ENCODE data around the gene PLXNA4.

PLXNA4 gene

DNA sequence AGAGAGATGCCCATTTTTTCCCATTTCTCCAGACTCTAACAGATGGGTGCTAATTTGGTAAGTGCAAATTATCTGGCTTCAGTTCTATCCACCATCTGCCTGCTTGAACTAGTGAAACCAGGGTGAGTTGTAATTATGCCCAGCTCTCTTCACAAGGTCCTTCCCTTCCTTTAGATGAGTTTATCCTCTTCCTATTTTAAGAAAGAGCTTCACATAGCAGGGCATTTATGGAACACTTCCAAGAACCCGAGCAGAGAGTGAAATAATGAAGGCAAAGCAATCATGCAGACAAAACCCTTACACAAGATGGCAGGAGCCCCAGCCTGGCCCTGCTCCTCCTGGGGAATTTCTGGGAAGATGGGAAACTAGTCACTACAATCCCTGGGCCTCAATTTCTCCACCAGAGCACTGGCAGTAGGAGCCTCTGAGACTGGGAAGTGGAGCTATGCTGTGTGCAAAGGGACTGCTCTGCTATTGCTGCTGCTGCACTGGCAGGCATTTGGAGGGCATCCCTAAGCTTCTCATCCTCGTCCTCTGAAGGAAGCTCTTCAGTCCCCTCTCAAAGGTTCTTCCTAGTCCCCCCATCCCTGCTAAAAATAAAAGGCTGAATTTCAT is 33.7 kb upstream of the PLXNA4 start:
- Histone ChIP-seq H3K27me3 (ENCODE audit: insufficient read depth, poor library complexity, severe bottlenecking) (no peaks in the 10 kb centered on the region), H3K4me3 (replicated peaks; ENCODE audit: insufficient read depth, low read length) (no peak overlapping the region), H3K27ac (replicated peaks) (no peak overlapping the region)
- TF ChIP-seq REST (IDR thresholded peaks at IDR 0.05; ENCODE audit: insufficient replicate concordance, low read depth) (no peak), GABPA (IDR thresholded peaks at IDR 0.05; ENCODE audit: low read depth) (no peak), POLR2AphosphoS5 (IDR thresholded peaks at IDR 0.05; ENCODE audit: low read depth) (no peak), SPI1 (IDR thresholded peaks at IDR 0.05; ENCODE audit: borderline replicate concordance, low read depth) (no peak)
- TF ChIP-seq, protein P1, sequence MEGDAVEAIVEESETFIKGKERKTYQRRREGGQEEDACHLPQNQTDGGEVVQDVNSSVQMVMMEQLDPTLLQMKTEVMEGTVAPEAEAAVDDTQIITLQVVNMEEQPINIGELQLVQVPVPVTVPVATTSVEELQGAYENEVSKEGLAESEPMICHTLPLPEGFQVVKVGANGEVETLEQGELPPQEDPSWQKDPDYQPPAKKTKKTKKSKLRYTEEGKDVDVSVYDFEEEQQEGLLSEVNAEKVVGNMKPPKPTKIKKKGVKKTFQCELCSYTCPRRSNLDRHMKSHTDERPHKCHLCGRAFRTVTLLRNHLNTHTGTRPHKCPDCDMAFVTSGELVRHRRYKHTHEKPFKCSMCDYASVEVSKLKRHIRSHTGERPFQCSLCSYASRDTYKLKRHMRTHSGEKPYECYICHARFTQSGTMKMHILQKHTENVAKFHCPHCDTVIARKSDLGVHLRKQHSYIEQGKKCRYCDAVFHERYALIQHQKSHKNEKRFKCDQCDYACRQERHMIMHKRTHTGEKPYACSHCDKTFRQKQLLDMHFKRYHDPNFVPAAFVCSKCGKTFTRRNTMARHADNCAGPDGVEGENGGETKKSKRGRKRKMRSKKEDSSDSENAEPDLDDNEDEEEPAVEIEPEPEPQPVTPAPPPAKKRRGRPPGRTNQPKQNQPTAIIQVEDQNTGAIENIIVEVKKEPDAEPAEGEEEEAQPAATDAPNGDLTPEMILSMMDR (IDR thresholded peaks at IDR 0.05; ENCODE audit: insufficient read depth, low read length), result no peak
- no peak for DNase-seq (ENCODE audit: low read depth in 1 of 2, low spot score in 1 of 2)

GRCh38 chr7:132609222-132609621 is 33.0 kb upstream of the PLXNA4 start:
- TF ChIP-seq GABPA (IDR thresholded peaks at IDR 0.05; ENCODE audit: low read depth) (no peak), POLR2AphosphoS5 (IDR thresholded peaks at IDR 0.05; ENCODE audit: low read depth) (no peak), SPI1 (IDR thresholded peaks at IDR 0.05; ENCODE audit: borderline replicate concordance, low read depth) (no peak), REST (IDR thresholded peaks at IDR 0.05; ENCODE audit: insufficient replicate concordance, low read depth) (no peak)
- TF ChIP-seq, protein P1 (IDR thresholded peaks at IDR 0.05; ENCODE audit: insufficient read depth, low read length), result no peak
- DNase-seq (ENCODE audit: low read depth in 1 of 2, low spot score in 1 of 2), result no peak
- H3K27ac ChIP-seq (replicated peaks), result no peak overlapping the region
- no peaks in the 10 kb centered on the region for H3K27me3 ChIP-seq (ENCODE audit: insufficient read depth, poor library complexity, severe bottlenecking)
- no peak overlapping the region for H3K4me3 ChIP-seq (replicated peaks; ENCODE audit: insufficient read depth, low read length)

GRCh38 chr7:132608523-132608922 is 32.3 kb upstream of the PLXNA4 start:
- no peak overlapping the region for H3K4me3 ChIP-seq (replicated peaks; ENCODE audit: insufficient read depth, low read length)
- no peak overlapping the region for H3K27ac ChIP-seq (replicated peaks)
- no peak for DNase-seq (ENCODE audit: low read depth in 1 of 2, low spot score in 1 of 2)
- TF ChIP-seq REST (IDR thresholded peaks at IDR 0.05; ENCODE audit: insufficient replicate concordance, low read depth) (no peak), GABPA (IDR thresholded peaks at IDR 0.05; ENCODE audit: low read depth) (no peak), SPI1 (IDR thresholded peaks at IDR 0.05; ENCODE audit: borderline replicate concordance, low read depth) (no peak), POLR2AphosphoS5 (IDR thresholded peaks at IDR 0.05; ENCODE audit: low read depth) (no peak)
- TF ChIP-seq, protein P1 (IDR thresholded peaks at IDR 0.05; ENCODE audit: insufficient read depth, low read length), result no peak
- H3K27me3 ChIP-seq (ENCODE audit: insufficient read depth, poor library complexity, severe bottlenecking), result no peaks in the 10 kb centered on the region
